Calu3 (cell line): ENCODE data around the gene ZFAND5. TPM values are rescaled to one million over a fixed set of nuclear protein-coding genes. Genes with fewer than 3 reads are reported as not detected.
A peak's percentile ranks its signal among the peaks of the same experiment; 100 is the strongest.

ENCODE experiments used
- Bru-seq: library from RNA; stranded (reverse); fragments of 400-500 nt; gene quantifications from one replicate; lab custom pipeline; 2021; lab: Mats Ljungman, UMichigan
- BruChase-seq, 2 experiments: library from RNA; stranded (reverse); fragments of 400-500 nt; gene quantifications; one replicate each; lab custom pipeline; 2021; lab: Mats Ljungman, UMichigan
- BruUV-seq: library from RNA; stranded (reverse); fragments of 400-500 nt; replicated peaks from 2 replicates; lab custom pipeline; 2021; lab: Mats Ljungman, UMichigan
- CTCF ChIA-PET: fragments of 300-600 bp; sonication (Branson Sonifier 250); formaldehyde crosslinking; loops from one replicate; lab custom pipeline; 2022; ENCODE audit warnings: antibody characterized with exemption; lab: Charles Lee
- DNase-seq: peaks from one replicate; pipeline ENCODE4 v3.0.0; 2022
- H3K27ac Mint-ChIP-seq: one replicate; pipeline ENCODE4 v1.8.0; 2022; ENCODE audit warnings: mixed read lengths; ENCODE audit not compliant: unreplicated experiment
- H3K27me3 Mint-ChIP-seq: one replicate; pipeline ENCODE4 v1.8.0; 2022; ENCODE audit warnings: mixed read lengths; ENCODE audit not compliant: unreplicated experiment
- H3K36me3 Mint-ChIP-seq: one replicate; pipeline ENCODE4 v1.8.0; 2022; ENCODE audit warnings: mild to moderate bottlenecking, moderate library complexity, mixed read lengths; ENCODE audit not compliant: insufficient read depth, unreplicated experiment
- H3K4me1 Mint-ChIP-seq: one replicate; pipeline ENCODE4 v1.8.0; 2022; ENCODE audit warnings: mild to moderate bottlenecking, low read depth, mixed read lengths; ENCODE audit not compliant: unreplicated experiment
- H3K4me3 Mint-ChIP-seq: one replicate; pipeline ENCODE4 v1.8.0; 2022; ENCODE audit warnings: mild to moderate bottlenecking, low read depth, moderate library complexity, mixed read lengths; ENCODE audit not compliant: unreplicated experiment
- H3K9me3 Mint-ChIP-seq: one replicate; pipeline ENCODE4 v1.8.0; 2022; ENCODE audit warnings: low read depth, mixed read lengths; ENCODE audit not compliant: unreplicated experiment
- intact Hi-C: fragments of 100-400 bp; cut with micrococcal nuclease; formaldehyde crosslinking; loops from one replicate; pipeline ENCODE4 v1.10.0; 2022; ENCODE audit not compliant: unreplicated experiment
- long read RNA-seq: library from polyadenylated mRNA; stranded (forward); transcript quantifications from one replicate; pipeline ENCODE4 v2.0.0, GENCODE V29; 2022
- total RNA-seq: library from RNA; stranded (reverse); gene quantifications from 2 replicates; pipeline ENCODE4 v1.2.3, GENCODE V29; 2022
- TF ChIP-seq, protein P1 (sequence below): fragments of 200-600 bp; IDR thresholded peaks from one replicate; pipeline ENCODE4 v1.8.0; 2022; ENCODE audit warnings: antibody characterized with exemption; ENCODE audit not compliant: unreplicated experiment

ZFAND5 gene, protein sequence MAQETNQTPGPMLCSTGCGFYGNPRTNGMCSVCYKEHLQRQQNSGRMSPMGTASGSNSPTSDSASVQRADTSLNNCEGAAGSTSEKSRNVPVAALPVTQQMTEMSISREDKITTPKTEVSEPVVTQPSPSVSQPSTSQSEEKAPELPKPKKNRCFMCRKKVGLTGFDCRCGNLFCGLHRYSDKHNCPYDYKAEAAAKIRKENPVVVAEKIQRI
- total RNA-seq (113 and 115 TPM in 2 replicates), Bru-seq, nascent RNA (percentile 98 among the genes with signal in this experiment), BruChase-seq, experiment 1, labeled RNA remaining after a 6-hour chase (percentile 89 among the genes with signal in this experiment), BruChase-seq, experiment 2, labeled RNA remaining after a 2-hour chase (percentile 98 among the genes with signal in this experiment)
- long read RNA-seq, full-length matches to known transcripts = 60 of 78 reads
- long read RNA-seq, partial matches to known transcripts = 4 of 78 reads
- long read RNA-seq, other reads (novel, unspliced or antisense) = 14 of 78 reads

DNA sequence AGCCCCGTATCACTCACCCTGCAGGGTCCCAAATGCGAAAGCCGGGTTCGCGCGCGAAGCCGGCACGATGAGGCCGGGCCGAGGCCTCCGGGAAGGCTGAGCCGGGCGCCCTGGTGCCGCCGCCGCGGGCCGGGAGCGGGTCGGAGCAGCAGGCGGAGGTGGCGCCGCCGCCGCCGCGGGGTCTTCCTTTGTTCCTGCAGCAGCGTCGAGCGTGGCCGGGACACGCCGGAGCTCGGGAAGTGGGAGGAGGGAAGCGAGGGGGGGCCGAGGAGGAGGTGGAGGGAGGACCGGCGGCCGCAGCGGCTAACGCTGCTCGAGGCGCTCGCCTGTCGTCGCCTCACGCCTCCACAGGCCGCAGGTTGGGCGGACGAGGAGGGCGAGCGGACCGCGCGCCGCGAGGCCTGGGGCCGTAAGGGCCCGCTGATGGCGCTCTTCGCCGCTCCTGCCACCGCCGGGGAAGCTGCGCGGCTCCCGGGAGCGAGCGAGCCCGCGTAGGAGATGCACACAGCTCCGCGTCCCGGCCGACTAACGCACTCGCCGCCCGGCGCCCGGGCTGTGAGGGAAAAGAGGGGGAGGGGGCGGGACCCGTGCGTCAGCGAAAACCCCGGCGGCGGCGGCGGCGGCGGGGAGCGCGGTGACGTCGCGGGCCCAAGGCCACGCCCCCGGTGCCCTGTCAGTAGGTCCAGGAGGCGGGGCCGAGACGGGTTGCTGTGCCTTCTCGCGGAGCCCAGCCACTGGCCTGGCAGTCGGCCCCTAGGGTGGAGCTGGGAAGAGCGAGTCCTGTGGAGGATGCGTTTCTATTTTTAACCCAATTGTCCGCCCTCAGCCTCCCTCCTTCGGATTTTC is at the start of gene ZFAND5:
Gene ZFAND5, minus strand, starts transcription at position 530 of the 846 bp plus-strand sequence. CDS start 4,430 bp downstream, outside the sequence.
- DNase-seq = peak; percentile 94
- TF ChIP-seq, protein P1, sequence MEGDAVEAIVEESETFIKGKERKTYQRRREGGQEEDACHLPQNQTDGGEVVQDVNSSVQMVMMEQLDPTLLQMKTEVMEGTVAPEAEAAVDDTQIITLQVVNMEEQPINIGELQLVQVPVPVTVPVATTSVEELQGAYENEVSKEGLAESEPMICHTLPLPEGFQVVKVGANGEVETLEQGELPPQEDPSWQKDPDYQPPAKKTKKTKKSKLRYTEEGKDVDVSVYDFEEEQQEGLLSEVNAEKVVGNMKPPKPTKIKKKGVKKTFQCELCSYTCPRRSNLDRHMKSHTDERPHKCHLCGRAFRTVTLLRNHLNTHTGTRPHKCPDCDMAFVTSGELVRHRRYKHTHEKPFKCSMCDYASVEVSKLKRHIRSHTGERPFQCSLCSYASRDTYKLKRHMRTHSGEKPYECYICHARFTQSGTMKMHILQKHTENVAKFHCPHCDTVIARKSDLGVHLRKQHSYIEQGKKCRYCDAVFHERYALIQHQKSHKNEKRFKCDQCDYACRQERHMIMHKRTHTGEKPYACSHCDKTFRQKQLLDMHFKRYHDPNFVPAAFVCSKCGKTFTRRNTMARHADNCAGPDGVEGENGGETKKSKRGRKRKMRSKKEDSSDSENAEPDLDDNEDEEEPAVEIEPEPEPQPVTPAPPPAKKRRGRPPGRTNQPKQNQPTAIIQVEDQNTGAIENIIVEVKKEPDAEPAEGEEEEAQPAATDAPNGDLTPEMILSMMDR = no peak
- CTCF ChIA-PET = interaction anchor here (1.0 to 1.5 kb wide), 5 partner anchors 70 to 193 kb away, joined by 3 to 8 read pairs (median 4); no protein-coding TSS in a partner anchor
- Mint-ChIP-seq H3K27me3 (no peaks in the 10 kb centered on the region), H3K27ac (peak within 1 kb of the TSS; percentile 99), H3K36me3 (peaks cover 50% of the 10 kb centered on the region), H3K4me1 (no peaks in the 10 kb centered on the region), H3K9me3 (no peaks in the 10 kb centered on the region), H3K4me3 (peak within 1 kb of the TSS; percentile 94)
- no TSS peak for BruUV-seq
- intact Hi-C loops = loop anchor here (5.0 kb wide), 5 partner anchors 112 to 387 kb away; no protein-coding TSS in a partner anchor

DNA sequence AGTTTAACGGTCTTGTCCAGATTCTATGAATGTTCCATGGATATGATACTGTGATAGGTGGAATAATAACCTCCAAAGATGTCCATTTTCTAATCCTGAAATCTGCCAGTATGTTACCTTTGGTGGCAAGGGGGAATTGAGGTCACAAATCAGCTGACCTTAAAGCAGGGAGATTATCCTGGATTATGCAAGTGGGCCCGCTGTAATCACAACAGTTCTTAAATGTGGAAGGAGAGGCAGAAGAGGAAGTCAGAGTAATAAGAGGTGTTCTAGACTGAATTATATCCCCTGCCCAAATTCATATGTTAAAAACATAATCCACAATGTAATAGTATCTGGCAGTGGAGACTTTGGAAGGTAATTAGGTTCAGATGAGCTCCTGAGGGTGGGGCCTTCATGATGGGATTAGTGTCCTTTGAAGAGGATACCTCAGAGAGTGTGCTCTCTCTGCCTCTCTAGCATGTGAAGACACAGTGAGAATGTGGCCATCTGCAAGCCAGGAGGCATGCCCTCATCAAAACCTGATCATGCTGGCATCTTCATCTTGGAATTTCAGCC is 47.6 kb upstream of the ZFAND5 start:
- BruUV-seq = no TSS peak
- Mint-ChIP-seq H3K36me3 (no peaks in the 10 kb centered on the region), H3K4me1 (no peaks in the 10 kb centered on the region), H3K9me3 (no peaks in the 10 kb centered on the region), H3K4me3 (no peak overlapping the region), H3K27me3 (no peaks in the 10 kb centered on the region), H3K27ac (no peak overlapping the region)
- DNase-seq = no peak
- TF ChIP-seq, protein P1 = no peak
- CTCF ChIA-PET = no interaction called here
- intact Hi-C loops = no loop called here

DNA sequence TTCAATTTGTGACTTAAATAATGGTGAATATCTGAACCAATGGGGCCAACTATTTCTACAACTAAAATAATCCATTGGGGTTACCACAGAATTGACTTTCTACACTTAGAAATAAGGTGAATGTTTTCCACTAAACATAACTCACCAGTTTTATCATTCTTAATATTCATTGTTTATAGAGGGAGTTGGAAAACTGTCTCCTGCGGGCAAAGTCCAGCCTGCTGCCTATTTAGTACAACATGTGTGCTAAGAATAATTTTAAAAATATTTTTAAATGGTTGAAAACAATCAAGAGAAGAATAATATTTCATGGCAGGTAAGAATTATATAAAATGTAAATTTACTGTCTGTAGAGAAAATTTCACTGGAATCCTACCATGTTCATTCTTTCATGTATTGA is 45.2 kb upstream of the ZFAND5 start:
- intact Hi-C loops = no loop called here
- TF ChIP-seq, protein P1 = no peak
- Mint-ChIP-seq H3K27ac (no peak overlapping the region), H3K27me3 (no peaks in the 10 kb centered on the region), H3K36me3 (peaks cover 5% of the 10 kb centered on the region), H3K9me3 (no peaks in the 10 kb centered on the region), H3K4me3 (no peak overlapping the region), H3K4me1 (peaks cover 9% of the 10 kb centered on the region)
- no TSS peak for BruUV-seq
- DNase-seq = no peak
- CTCF ChIA-PET = no interaction called here

DNA sequence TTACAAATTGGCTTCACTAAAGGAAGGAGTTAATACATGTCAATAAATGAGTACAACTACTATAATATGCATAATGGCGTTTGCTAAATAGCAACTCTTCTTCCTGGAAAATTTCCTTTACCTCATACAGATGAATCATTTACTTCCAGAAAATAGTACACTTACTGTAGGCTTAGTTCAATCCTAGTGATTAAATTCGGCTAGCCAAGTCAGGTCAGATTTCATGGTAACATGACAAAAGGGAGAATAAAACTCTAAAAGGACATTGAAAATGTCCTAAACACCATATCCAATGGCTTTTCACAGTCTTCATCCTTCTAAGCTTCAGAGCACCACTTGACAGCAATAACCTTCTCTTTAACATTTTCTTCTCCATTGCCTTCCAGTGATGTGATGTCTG is 42.1 kb upstream of the ZFAND5 start:
- TF ChIP-seq, protein P1 = no peak
- no peak overlapping the region for H3K27ac Mint-ChIP-seq
- no peak for DNase-seq
- no peak overlapping the region for H3K4me3 Mint-ChIP-seq
- BruUV-seq = no TSS peak
- no peaks in the 10 kb centered on the region for H3K27me3 Mint-ChIP-seq
- peaks cover 9% of the 10 kb centered on the region for H3K4me1 Mint-ChIP-seq
- intact Hi-C loops = loop anchor here (10.0 kb wide), 1 partner anchor 68 kb away; no protein-coding TSS in a partner anchor
- CTCF ChIA-PET = no interaction called here
- H3K36me3 Mint-ChIP-seq = peaks cover 5% of the 10 kb centered on the region
- H3K9me3 Mint-ChIP-seq = no peaks in the 10 kb centered on the region
